ENCODE measurements around the gene EEA1. TPM values are rescaled to one million over a fixed set of nuclear protein-coding genes. Genes with fewer than 3 reads are reported as not detected.

The EEA1 gene
- total RNA-seq, 1 donor from 2014 or later = 19.9 TPM

- TF ChIP-seq, protein P1, sequence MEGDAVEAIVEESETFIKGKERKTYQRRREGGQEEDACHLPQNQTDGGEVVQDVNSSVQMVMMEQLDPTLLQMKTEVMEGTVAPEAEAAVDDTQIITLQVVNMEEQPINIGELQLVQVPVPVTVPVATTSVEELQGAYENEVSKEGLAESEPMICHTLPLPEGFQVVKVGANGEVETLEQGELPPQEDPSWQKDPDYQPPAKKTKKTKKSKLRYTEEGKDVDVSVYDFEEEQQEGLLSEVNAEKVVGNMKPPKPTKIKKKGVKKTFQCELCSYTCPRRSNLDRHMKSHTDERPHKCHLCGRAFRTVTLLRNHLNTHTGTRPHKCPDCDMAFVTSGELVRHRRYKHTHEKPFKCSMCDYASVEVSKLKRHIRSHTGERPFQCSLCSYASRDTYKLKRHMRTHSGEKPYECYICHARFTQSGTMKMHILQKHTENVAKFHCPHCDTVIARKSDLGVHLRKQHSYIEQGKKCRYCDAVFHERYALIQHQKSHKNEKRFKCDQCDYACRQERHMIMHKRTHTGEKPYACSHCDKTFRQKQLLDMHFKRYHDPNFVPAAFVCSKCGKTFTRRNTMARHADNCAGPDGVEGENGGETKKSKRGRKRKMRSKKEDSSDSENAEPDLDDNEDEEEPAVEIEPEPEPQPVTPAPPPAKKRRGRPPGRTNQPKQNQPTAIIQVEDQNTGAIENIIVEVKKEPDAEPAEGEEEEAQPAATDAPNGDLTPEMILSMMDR (conservative IDR thresholded peaks at IDR 0.05) = no peak
- Mint-ChIP-seq H3K27ac (ENCODE audit: unreplicated experiment) (no peak overlapping the region), H3K4me1 (peaks cover 4% of the 10 kb centered on the region), H3K4me3 (no peak overlapping the region), H3K9me3 (peaks cover 10% of the 10 kb centered on the region), H3K36me3 (ENCODE audit: low read depth) (no peaks in the 10 kb centered on the region), H3K27me3 (ENCODE audit: low read depth) (no peaks in the 10 kb centered on the region)
- no peak for DNase-seq (ENCODE audit: low read depth, low spot score)
Measured at GRCh38 chr12:92721130-92721529, 208.0 kb downstream of the EEA1 start.

Other genes with a start within 250 kb of the EEA1 start
- gene PLEKHG7, start 226.3 kb downstream of the EEA1 start, total RNA-seq = not detected in 2 replicates